ENCODE data around the gene GAK. TPM values are rescaled to one million over a fixed set of nuclear protein-coding genes. Genes with fewer than 3 reads are reported as not detected.
"Not testable (repeated sequence)": the region's sequence is repeated elsewhere in the genome, so short reads cannot be mapped to it uniquely, and the experiment has no call there.

GAK gene
- polyA plus RNA-seq, 1 experiment, result 17.0 TPM

DNA sequence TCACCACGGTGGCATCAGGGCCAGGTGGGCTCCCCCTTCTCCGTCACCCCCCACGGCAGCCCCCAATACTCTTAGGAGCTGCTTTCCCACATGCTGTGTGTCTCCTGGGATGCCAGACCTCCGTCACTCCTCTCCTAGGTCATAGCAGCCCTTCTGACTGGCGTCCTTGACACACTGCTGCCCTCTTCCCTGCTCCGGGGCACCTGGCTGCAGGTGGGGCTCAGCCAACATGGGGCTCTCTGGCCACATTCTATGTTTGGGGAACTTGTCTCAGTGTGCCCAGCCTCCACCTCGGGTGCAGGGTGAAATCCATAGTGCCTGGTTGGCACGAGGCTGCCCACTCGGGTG is 14.0 kb upstream of the GAK start:
- no peaks in the 10 kb centered on the region for H3K27me3 ChIP-seq (ENCODE audit: control insufficient read depth, insufficient read depth, low read length)
- ChIA-PET CTCF (no interaction called here), POLR2A (no interaction called here)
- TF ChIP-seq, protein P1, sequence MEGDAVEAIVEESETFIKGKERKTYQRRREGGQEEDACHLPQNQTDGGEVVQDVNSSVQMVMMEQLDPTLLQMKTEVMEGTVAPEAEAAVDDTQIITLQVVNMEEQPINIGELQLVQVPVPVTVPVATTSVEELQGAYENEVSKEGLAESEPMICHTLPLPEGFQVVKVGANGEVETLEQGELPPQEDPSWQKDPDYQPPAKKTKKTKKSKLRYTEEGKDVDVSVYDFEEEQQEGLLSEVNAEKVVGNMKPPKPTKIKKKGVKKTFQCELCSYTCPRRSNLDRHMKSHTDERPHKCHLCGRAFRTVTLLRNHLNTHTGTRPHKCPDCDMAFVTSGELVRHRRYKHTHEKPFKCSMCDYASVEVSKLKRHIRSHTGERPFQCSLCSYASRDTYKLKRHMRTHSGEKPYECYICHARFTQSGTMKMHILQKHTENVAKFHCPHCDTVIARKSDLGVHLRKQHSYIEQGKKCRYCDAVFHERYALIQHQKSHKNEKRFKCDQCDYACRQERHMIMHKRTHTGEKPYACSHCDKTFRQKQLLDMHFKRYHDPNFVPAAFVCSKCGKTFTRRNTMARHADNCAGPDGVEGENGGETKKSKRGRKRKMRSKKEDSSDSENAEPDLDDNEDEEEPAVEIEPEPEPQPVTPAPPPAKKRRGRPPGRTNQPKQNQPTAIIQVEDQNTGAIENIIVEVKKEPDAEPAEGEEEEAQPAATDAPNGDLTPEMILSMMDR (IDR thresholded peaks at IDR 0.05; ENCODE audit: low read depth, low read length), result no peak
- H3K9me3 ChIP-seq (ENCODE audit: control insufficient read depth, insufficient read depth, low read length), result no peaks in the 10 kb centered on the region; the same call in 1 of the 2 replicates
- no peak overlapping the region for H3K27ac ChIP-seq (ENCODE audit: low read depth, low read length)
- no peak for DNase-seq (ENCODE audit: low read depth, low spot score)
- no peak overlapping the region for H3K4me3 ChIP-seq (ENCODE audit: low read depth, low read length)

DNA sequence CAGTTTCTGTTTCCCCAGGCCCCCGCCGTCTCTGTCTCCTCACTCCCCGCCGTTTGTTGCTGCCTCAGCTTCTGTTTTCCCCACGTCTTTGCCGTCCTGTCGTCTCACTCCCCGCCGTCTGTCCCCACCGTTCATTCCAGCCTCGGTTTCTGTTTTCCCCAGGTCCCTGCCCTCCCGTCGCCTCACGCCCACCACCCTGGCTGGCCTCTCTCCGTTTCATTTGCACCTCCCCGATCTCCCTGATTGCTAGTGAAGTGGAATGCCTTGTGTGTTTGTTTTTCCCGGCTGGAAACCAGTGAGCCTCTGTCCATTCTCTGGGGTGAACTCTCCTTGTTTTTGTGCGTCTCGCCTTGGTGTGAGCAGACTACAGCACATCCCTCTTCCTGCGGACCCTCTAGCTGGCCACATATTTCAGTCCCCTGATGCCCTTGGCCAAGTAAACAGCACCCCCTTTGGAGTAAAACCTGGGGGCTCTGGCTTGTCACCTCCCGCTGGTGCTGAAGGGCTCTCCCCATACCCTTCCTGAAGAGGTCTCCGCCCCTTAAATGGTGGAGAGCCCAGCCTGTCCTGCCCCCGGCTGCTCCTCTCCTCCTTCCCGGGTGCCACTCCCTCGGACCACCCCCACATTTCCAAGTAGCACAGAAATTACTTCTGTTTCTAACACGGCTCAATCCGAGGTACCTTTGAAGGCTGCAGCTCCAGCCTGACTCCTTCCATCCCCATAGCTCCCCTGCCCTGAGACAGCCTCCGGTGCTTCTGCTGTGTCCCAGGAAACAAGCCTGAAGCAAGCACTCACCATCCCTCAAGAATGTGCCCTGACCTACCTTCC is 13.4 kb upstream of the GAK start:
- CTCF ChIA-PET, result no interaction called here
- H3K9me3 ChIP-seq (ENCODE audit: control insufficient read depth, insufficient read depth, low read length), result no peaks in the 10 kb centered on the region; the same call in 1 of the 2 replicates
- H3K4me3 ChIP-seq (ENCODE audit: low read depth, low read length), result peak overlapping the region; percentile 20; the same call in 1 of the 2 replicates
- no peak for DNase-seq (ENCODE audit: low read depth, low spot score)
- TF ChIP-seq, protein P1 (IDR thresholded peaks at IDR 0.05; ENCODE audit: low read depth, low read length), result no peak
- peak overlapping the region; percentile 2 for H3K27ac ChIP-seq (ENCODE audit: low read depth, low read length)
- no peaks in the 10 kb centered on the region for H3K27me3 ChIP-seq (ENCODE audit: control insufficient read depth, insufficient read depth, low read length)
- POLR2A ChIA-PET, result no interaction called here

DNA sequence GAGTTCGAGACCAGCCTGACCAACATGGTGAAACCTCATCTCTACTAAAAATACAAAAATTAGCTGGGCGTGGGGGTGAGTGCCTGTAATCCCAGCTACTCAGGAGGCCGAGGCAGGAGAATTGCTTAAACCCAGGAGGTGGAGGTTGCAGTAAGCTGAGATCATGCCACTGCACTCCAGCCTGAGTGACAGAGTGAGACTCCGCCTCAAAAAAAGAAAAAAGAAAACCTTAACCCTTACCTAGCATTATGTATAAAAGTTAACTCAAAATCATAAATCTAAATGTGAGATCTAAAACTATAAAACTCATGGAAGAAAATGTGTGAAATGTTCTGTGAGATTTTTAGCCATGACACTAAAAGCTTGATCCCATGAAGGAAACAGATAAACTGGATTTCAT is 7.4 kb upstream of the GAK start:
- DNase-seq (ENCODE audit: low read depth, low spot score); H3K27ac ChIP-seq (ENCODE audit: low read depth, low read length); H3K4me3 ChIP-seq (ENCODE audit: low read depth, low read length); POLR2A ChIA-PET; H3K27me3 ChIP-seq (ENCODE audit: control insufficient read depth, insufficient read depth, low read length); CTCF ChIA-PET; H3K9me3 ChIP-seq (ENCODE audit: control insufficient read depth, insufficient read depth, low read length): not testable (repeated sequence)

- Histone ChIP-seq H3K27me3 (ENCODE audit: control insufficient read depth, insufficient read depth, low read length) (no peaks in the 10 kb centered on the region), H3K4me3 (ENCODE audit: low read depth, low read length) (peak overlapping the region; percentile 94), H3K9me3 (ENCODE audit: control insufficient read depth, insufficient read depth, low read length) (no peaks in the 10 kb centered on the region; the same call in 1 of the 2 replicates), H3K27ac (ENCODE audit: low read depth, low read length) (peak overlapping the region; percentile 47)
- DNase-seq (ENCODE audit: low read depth, low spot score), result no peak
- ChIA-PET CTCF (no interaction called here), POLR2A (interaction anchor here (1.4 kb wide), 2 partner anchors 40 to 46 kb away, joined by 3 read pairs; partner anchors contain the start of gene DGKQ)
- TF ChIP-seq, protein P1 (IDR thresholded peaks at IDR 0.05; ENCODE audit: low read depth, low read length), result 0 out of 2 replicates have a peak, but pooled peaks have one; percentile 16
Measured at GRCh38 chr4:932713-933070, 576 bp upstream of the GAK start.

- CTCF ChIA-PET, result no interaction called here
Measured at GRCh38 chr4:931194-931959, 739 bp downstream of the GAK start.

More at GRCh38 chr4:931194-931959, 739 bp downstream of the GAK start:
- POLR2A ChIA-PET, result interaction anchor here (1.4 kb wide), 3 partner anchors 41 to 150 kb away, joined by 3 to 4 read pairs (median 3); partner anchors contain the start of gene DGKQ
- TF ChIP-seq, protein P1 (IDR thresholded peaks at IDR 0.05; ENCODE audit: low read depth, low read length), result no peak
- Histone ChIP-seq H3K27ac (ENCODE audit: low read depth, low read length) (peak overlapping the region; percentile 57), H3K27me3 (ENCODE audit: control insufficient read depth, insufficient read depth, low read length) (no peaks in the 10 kb centered on the region), H3K4me3 (ENCODE audit: low read depth, low read length) (peak overlapping the region; percentile 94), H3K9me3 (ENCODE audit: control insufficient read depth, insufficient read depth, low read length) (no peaks in the 10 kb centered on the region; the same call in 1 of the 2 replicates)
- no peak for DNase-seq (ENCODE audit: low read depth, low spot score)
